Measurements from ENCODE around the gene BRIP1.

DNA sequence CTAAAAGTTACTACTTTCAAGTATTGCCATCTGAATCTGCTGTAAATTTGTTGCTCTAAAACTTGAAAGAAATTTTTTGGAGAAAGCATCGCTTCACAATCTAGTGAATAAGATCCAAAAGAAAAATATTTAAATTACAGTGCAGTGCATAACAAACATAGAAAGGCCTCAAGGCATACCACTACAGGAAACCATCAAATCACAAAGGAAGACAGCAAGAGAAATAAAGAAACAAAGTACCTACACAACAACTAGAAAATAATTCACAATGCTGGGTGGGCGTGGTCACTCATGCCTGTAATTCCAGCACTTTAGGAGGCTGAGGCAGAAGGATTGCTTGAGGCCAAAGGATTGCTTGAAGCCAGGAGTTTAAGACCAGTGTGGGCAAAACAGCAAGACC is 104.9 kb downstream of the BRIP1 start:
- TF ChIP-seq, protein P1, sequence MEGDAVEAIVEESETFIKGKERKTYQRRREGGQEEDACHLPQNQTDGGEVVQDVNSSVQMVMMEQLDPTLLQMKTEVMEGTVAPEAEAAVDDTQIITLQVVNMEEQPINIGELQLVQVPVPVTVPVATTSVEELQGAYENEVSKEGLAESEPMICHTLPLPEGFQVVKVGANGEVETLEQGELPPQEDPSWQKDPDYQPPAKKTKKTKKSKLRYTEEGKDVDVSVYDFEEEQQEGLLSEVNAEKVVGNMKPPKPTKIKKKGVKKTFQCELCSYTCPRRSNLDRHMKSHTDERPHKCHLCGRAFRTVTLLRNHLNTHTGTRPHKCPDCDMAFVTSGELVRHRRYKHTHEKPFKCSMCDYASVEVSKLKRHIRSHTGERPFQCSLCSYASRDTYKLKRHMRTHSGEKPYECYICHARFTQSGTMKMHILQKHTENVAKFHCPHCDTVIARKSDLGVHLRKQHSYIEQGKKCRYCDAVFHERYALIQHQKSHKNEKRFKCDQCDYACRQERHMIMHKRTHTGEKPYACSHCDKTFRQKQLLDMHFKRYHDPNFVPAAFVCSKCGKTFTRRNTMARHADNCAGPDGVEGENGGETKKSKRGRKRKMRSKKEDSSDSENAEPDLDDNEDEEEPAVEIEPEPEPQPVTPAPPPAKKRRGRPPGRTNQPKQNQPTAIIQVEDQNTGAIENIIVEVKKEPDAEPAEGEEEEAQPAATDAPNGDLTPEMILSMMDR (conservative IDR thresholded peaks at IDR 0.05; ENCODE audit: low read depth, low read length), result no peak
- no peak for TF ChIP-seq EZH2 (IDR thresholded peaks at IDR 0.05; ENCODE audit: borderline replicate concordance, low read depth, low read length, poor library complexity, severe bottlenecking)

Measured in A673 (cell line).